HG03045 (cell line): Measurements from ENCODE around the gene PIM3.
A peak's percentile ranks its signal among the peaks of the same experiment; 100 is the strongest.

Experiments used
- ATAC-seq: cut with Tn5 transposase; IDR thresholded peaks from one replicate; pipeline ENCODE4 v1.9.1; 2021; ENCODE audit warnings: mild to moderate bottlenecking, moderate library complexity; ENCODE audit not compliant: unreplicated experiment

PIM3 gene

GRCh38 chr22:49966041-49966773, 5.6 kb downstream of the PIM3 start:
- ATAC-seq, result no peak

- no peak for ATAC-seq
These were observed 6.5 kb downstream of the PIM3 start for GRCh38 chr22:49966774-49967705.

- ATAC-seq, result no peak
These were observed 7.2 kb downstream of the PIM3 start for GRCh38 chr22:49967706-49968208.

- no peak for ATAC-seq
These were observed 7.8 kb downstream of the PIM3 start for GRCh38 chr22:49968313-49968830.

- ATAC-seq, result no peak
These were observed 8.5 kb downstream of the PIM3 start for GRCh38 chr22:49968831-49969661.

- no peak for ATAC-seq
These were observed 9.4 kb downstream of the PIM3 start for GRCh38 chr22:49969751-49970527.

GRCh38 chr22:49970528-49971231, 10.1 kb downstream of the PIM3 start:
- peak; percentile 57 for ATAC-seq

GRCh38 chr22:49971232-49972162, 10.9 kb downstream of the PIM3 start:
- peak; percentile 37 for ATAC-seq

- no peak for ATAC-seq
These were observed 11.8 kb downstream of the PIM3 start for GRCh38 chr22:49972163-49973017.

GRCh38 chr22:49973018-49973961, 12.7 kb downstream of the PIM3 start:
- no peak for ATAC-seq

- no peak for ATAC-seq
These were observed 15.2 kb downstream of the PIM3 start for GRCh38 chr22:49975543-49976389.

- ATAC-seq, result no peak
These were observed 16.0 kb downstream of the PIM3 start for GRCh38 chr22:49976439-49977175.

GRCh38 chr22:49977578-49977977, 17.0 kb downstream of the PIM3 start:
- no peak for ATAC-seq

- no peak for ATAC-seq
These were observed 19.2 kb downstream of the PIM3 start for GRCh38 chr22:49979587-49980264.
